Activated T-cell treated with anti-CD3 and anti-CD28 coated beads, Interleukin-2, amount 50 U/mL, for 48 hours (primary cell): Measurements from ENCODE around the gene PTPN2.
"Not testable (repeated sequence)": the region's sequence is repeated elsewhere in the genome, so short reads cannot be mapped to it uniquely, and the experiment has no call there.

Experiments used
- DNase-seq, 2 experiments: peaks; one replicate each; pipeline ENCODE4 v3.0.0-alpha.2; 2020

The PTPN2 gene

GRCh38 chr18:12890964-12891363, 6.9 kb upstream of the PTPN2 start:
- no peak for DNase-seq

GRCh38 chr18:12886498-12887126, 2.6 kb upstream of the PTPN2 start:
- peak in 1 of 2 experiments; percentile 30 for DNase-seq

GRCh38 chr18:12885500-12885899, 1.5 kb upstream of the PTPN2 start:
- DNase-seq, result no peak

GRCh38 chr18:12884406-12885323, 628 bp upstream of the PTPN2 start:
- no peak for DNase-seq

- DNase-seq, result peak in 1 of 2 experiments; percentile 35
Measured at GRCh38 chr18:12883372-12883683, 709 bp downstream of the PTPN2 start.

GRCh38 chr18:12882453-12883371, 1.3 kb downstream of the PTPN2 start:
- peak in 1 of 2 experiments; percentile 38 for DNase-seq

GRCh38 chr18:12880541-12880910, 3.5 kb downstream of the PTPN2 start:
- no peak for DNase-seq

- DNase-seq, result no peak
Measured at GRCh38 chr18:12879840-12880540, 4.0 kb downstream of the PTPN2 start.

GRCh38 chr18:12874992-12875391, 9.0 kb downstream of the PTPN2 start:
- not testable (repeated sequence) for DNase-seq

- DNase-seq, result not testable (repeated sequence)
Measured at GRCh38 chr18:12873961-12874567, 10.0 kb downstream of the PTPN2 start.

GRCh38 chr18:12872408-12872807, 11.6 kb downstream of the PTPN2 start:
- DNase-seq, result no peak

- DNase-seq, result no peak
Measured at GRCh38 chr18:12868576-12868975, 15.5 kb downstream of the PTPN2 start.

GRCh38 chr18:12867441-12868123, 16.5 kb downstream of the PTPN2 start:
- no peak for DNase-seq

- no peak for DNase-seq
Measured at GRCh38 chr18:12863687-12864216, 20.3 kb downstream of the PTPN2 start.

- DNase-seq, result no peak
Measured at GRCh38 chr18:12862874-12863482, 21.1 kb downstream of the PTPN2 start.

- no peak for DNase-seq
Measured at GRCh38 chr18:12862467-12862866, 21.6 kb downstream of the PTPN2 start.

GRCh38 chr18:12861637-12862036, 22.4 kb downstream of the PTPN2 start:
- no peak for DNase-seq

- no peak for DNase-seq
Measured at GRCh38 chr18:12860530-12860929, 23.5 kb downstream of the PTPN2 start.

- no peak for DNase-seq
Measured at GRCh38 chr18:12858991-12859390, 25.0 kb downstream of the PTPN2 start.

- DNase-seq, result no peak
Measured at GRCh38 chr18:12857991-12858544, 26.0 kb downstream of the PTPN2 start.
